ENCODE data around the gene SNX15. TPM values are rescaled to one million over a fixed set of nuclear protein-coding genes. Genes with fewer than 3 reads are reported as not detected.

Gene SNX15
- total and polyA plus RNA-seq, 2 donors (not counting 3 experiments of a cell fraction or from before 2014, with no cell fraction given), result 15.5 to 21.8 TPM

- no peaks in the 10 kb centered on the region for H3K9me1 ChIP-seq (replicated peaks; ENCODE audit: control insufficient read depth, extremely low read depth, insufficient read depth, low read length)
- no TSS peak for BruUV-seq (replicated peaks)
- H2AFZ ChIP-seq (ENCODE audit: low read depth, low read length), result no peak overlapping the region
- no peak for TF ChIP-seq JUN (IDR thresholded peaks at IDR 0.05; ENCODE audit: borderline replicate concordance, insufficient read depth, insufficient read length, low read depth)
- no peak for TF ChIP-seq POLR2A (IDR thresholded peaks at IDR 0.05; ENCODE audit: low read depth, low read length)
- TF ChIP-seq CTCF (IDR thresholded peaks at IDR 0.05; ENCODE audit: extremely low read depth in 1 of 2, insufficient read depth in 1 of 2, low read depth in 1 of 2, low read length in 2 of 2), result no peak
- TF ChIP-seq POLR2AphosphoS5 (IDR thresholded peaks at IDR 0.05; ENCODE audit: insufficient read depth, low read depth, low read length), result no peak
- TF ChIP-seq MAX (IDR thresholded peaks at IDR 0.05; ENCODE audit: insufficient read depth, insufficient read length), result no peak
- TF ChIP-seq EZH2 (IDR thresholded peaks at IDR 0.05; ENCODE audit: borderline replicate concordance, low read depth, low read length, severe bottlenecking), result no peak
- no peak for TF ChIP-seq MYC (IDR thresholded peaks at IDR 0.05; ENCODE audit: low read depth, low read length)
- TF ChIP-seq GATA2 (IDR thresholded peaks at IDR 0.05; ENCODE audit: insufficient read depth, insufficient read length, low read depth, low read length), result no peak
- no peak for TF ChIP-seq FOS (IDR thresholded peaks at IDR 0.05; ENCODE audit: borderline replicate concordance, insufficient read depth, low read length)
- FAIRE-seq (no peak), DNase-seq (ENCODE audit: low read depth, low spot score) (no peak)
- H3K4me3 ChIP-seq (replicated peaks in 1 of 3; ENCODE audit: insufficient read depth in 1 of 3, low read depth in 1 of 3, low read length in 3 of 3), result no peak overlapping the region
- no peaks in the 10 kb centered on the region for H3K27me3 ChIP-seq (ENCODE audit: control insufficient read depth in 2 of 2, insufficient read depth in 2 of 2, low read length in 2 of 2)
- no peak overlapping the region for H3K27ac ChIP-seq (ENCODE audit: insufficient read depth, low read depth, low read length)
- dilution Hi-C loops (cut with MboI; ENCODE audit: extremely low pct_ligation_motif_present, low sequenced_read_pairs), result no loop called here
- H3K4me1 ChIP-seq (ENCODE audit: control insufficient read depth, extremely low read depth, insufficient read depth, low read length), result no peaks in the 10 kb centered on the region
- POLR2A ChIA-PET, result no interaction called here
- intact Hi-C loops (cut with micrococcal nuclease), result no loop called here
- H3K36me3 ChIP-seq (ENCODE audit: control insufficient read depth in 2 of 2, extremely low read depth in 1 of 2, insufficient read depth in 2 of 2, low read length in 2 of 2), result no peaks in the 10 kb centered on the region
- no peaks in the 10 kb centered on the region for H4K20me1 ChIP-seq (replicated peaks; ENCODE audit: control insufficient read depth, extremely low read depth, insufficient read depth, low read length)
- H3K9ac ChIP-seq (replicated peaks; ENCODE audit: extremely low read depth, insufficient read depth, low read length), result no peak overlapping the region
- no peak overlapping the region for H3K4me2 ChIP-seq (ENCODE audit: insufficient read depth, low read length)
- CTCF ChIA-PET, result interaction anchor here (0.8 to 4.2 kb wide), 8 partner anchors 9 to 154 kb away, joined by 3 to 40 read pairs (median 12); partner anchors contain the start of genes ARL2, ATG2A, CDC42BPG and GPHA2
- H3K9me3 ChIP-seq (replicated peaks; ENCODE audit: control insufficient read depth, insufficient read depth, low read length), result no peaks in the 10 kb centered on the region
- no peaks in the 10 kb centered on the region for H3K79me2 ChIP-seq (ENCODE audit: control insufficient read depth, insufficient read depth, low read length)
Measured at GRCh38 chr11:64998141-64998540, 29.1 kb upstream of the SNX15 start.
